H9 (cell line): ENCODE measurements around the gene TRAP1. TPM values are rescaled to one million over a fixed set of nuclear protein-coding genes. Genes with fewer than 3 reads are reported as not detected.

ENCODE experiments used
- DNase-seq: peaks from one replicate; pipeline ENCODE4 v3.0.0-alpha.2; 2017
- H2AFZ ChIP-seq: one replicate; pipeline ENCODE4 v1.6.1; 2013; ENCODE audit warnings: mild to moderate bottlenecking, low read length, control low read depth, moderate library complexity
- H2AK5ac ChIP-seq: 2 replicates; pipeline ENCODE4 v1.6.1; 2013; ENCODE audit warnings: low read length, control low read depth, mixed read lengths; ENCODE audit not compliant: insufficient read length
- H2BK120ac ChIP-seq: one replicate; pipeline ENCODE4 v1.6.1; 2013; ENCODE audit warnings: low read depth, mild to moderate bottlenecking, low read length, control low read depth, inconsistent platforms; ENCODE audit not compliant: poor library complexity, severe bottlenecking
- H2BK12ac ChIP-seq: 2 replicates; pipeline ENCODE4 v1.6.1; 2013; ENCODE audit warnings: low read length, control low read depth, mixed read lengths, low read depth; ENCODE audit not compliant: insufficient read length
- H2BK15ac ChIP-seq: 2 replicates; pipeline ENCODE4 v1.6.1; 2013; ENCODE audit warnings: low read depth, low read length, control low read depth
- H2BK20ac ChIP-seq: one replicate; pipeline ENCODE4 v1.6.1; 2013; ENCODE audit warnings: low read depth, mild to moderate bottlenecking, low read length, control low read depth, inconsistent platforms; ENCODE audit not compliant: poor library complexity, severe bottlenecking
- H2BK5ac ChIP-seq: 2 replicates; pipeline ENCODE4 v1.6.1; 2013; ENCODE audit warnings: low read length, control low read depth, mixed read lengths; ENCODE audit not compliant: insufficient read length
- H3K14ac ChIP-seq: 2 replicates; pipeline ENCODE4 v1.6.1; 2013; ENCODE audit warnings: low read length, control low read depth; ENCODE audit not compliant: insufficient read depth
- H3K18ac ChIP-seq: 2 replicates; pipeline ENCODE4 v1.6.1; 2013; ENCODE audit warnings: low read depth, mild to moderate bottlenecking, mixed read lengths, low read length, control low read depth; ENCODE audit not compliant: insufficient read length
- H3K23ac ChIP-seq: 2 replicates; pipeline ENCODE4 v1.6.1; 2013; ENCODE audit warnings: low read length, control low read depth, mixed read lengths, low read depth; ENCODE audit not compliant: insufficient read length
- H3K23me2 ChIP-seq: 2 replicates; pipeline ENCODE4 v1.6.1; 2013; ENCODE audit warnings: low read depth, mild to moderate bottlenecking, mixed read lengths, low read length, control low read depth; ENCODE audit not compliant: insufficient read length, poor library complexity, severe bottlenecking
- H3K27ac ChIP-seq: 2 replicates; pipeline ENCODE4 v1.5.1; 2013; ENCODE audit warnings: low read length, control low read depth, mixed read lengths, low read depth; ENCODE audit not compliant: insufficient read length
- H3K27me3 ChIP-seq: 2 replicates; pipeline ENCODE4 v1.6.1; 2013; ENCODE audit warnings: low read length, control low read depth, inconsistent platforms; ENCODE audit not compliant: insufficient read depth
- H3K4ac ChIP-seq: 2 replicates; pipeline ENCODE4 v1.6.1; 2013; ENCODE audit warnings: low read depth, mild to moderate bottlenecking, control low read depth, inconsistent platforms, low read length, moderate library complexity
- H3K4me1 ChIP-seq: 2 replicates; pipeline ENCODE4 v1.6.1; 2013; ENCODE audit warnings: low read length, control low read depth, inconsistent platforms; ENCODE audit not compliant: insufficient read depth
- H3K4me2 ChIP-seq: 2 replicates; pipeline ENCODE4 v1.6.1; 2013; ENCODE audit warnings: low read length, control low read depth, mixed read lengths; ENCODE audit not compliant: insufficient read length, insufficient read depth
- H3K56ac ChIP-seq: 2 replicates; pipeline ENCODE4 v1.6.1; 2013; ENCODE audit warnings: low read depth, mild to moderate bottlenecking, mixed read lengths, low read length, control low read depth; ENCODE audit not compliant: insufficient read length
- H3K79me1 ChIP-seq: 2 replicates; pipeline ENCODE4 v1.6.1; 2013; ENCODE audit warnings: low read depth, mild to moderate bottlenecking, moderate library complexity, low read length, control low read depth, inconsistent platforms; ENCODE audit not compliant: insufficient read depth, poor library complexity, severe bottlenecking
- H3K79me2 ChIP-seq: 2 replicates; pipeline ENCODE4 v1.6.1; 2013; ENCODE audit warnings: low read length, control low read depth, inconsistent platforms; ENCODE audit not compliant: insufficient read depth
- H3K9ac ChIP-seq: 2 replicates; pipeline ENCODE4 v1.6.1; 2013; ENCODE audit warnings: low read length, control low read depth, mixed read lengths; ENCODE audit not compliant: insufficient read length; ENCODE audit errors: extremely low read depth
- H3K9me3 ChIP-seq: one replicate; pipeline ENCODE4 v1.6.1; 2013; ENCODE audit warnings: low read depth, low read length, inconsistent platforms; ENCODE audit not compliant: control insufficient read depth
- H3T11ph ChIP-seq: one replicate; pipeline ENCODE4 v1.6.1; 2013; ENCODE audit warnings: mild to moderate bottlenecking, low read length, control low read depth, inconsistent platforms
- H4K20me1 ChIP-seq: one replicate; pipeline ENCODE4 v1.6.1; 2013; ENCODE audit not compliant: control insufficient read depth, insufficient read length, insufficient read depth
- H4K5ac ChIP-seq: 2 replicates; pipeline ENCODE4 v1.6.1; 2013; ENCODE audit warnings: low read depth, mild to moderate bottlenecking, mixed read lengths, low read length, control low read depth; ENCODE audit not compliant: insufficient read length
- H4K8ac ChIP-seq: replicated peaks from 2 replicates; pipeline ENCODE4 v1.6.1; 2013; ENCODE audit warnings: low read length, control low read depth, mixed read lengths, low read depth; ENCODE audit not compliant: insufficient read length
- H4K91ac ChIP-seq: 2 replicates; pipeline ENCODE4 v1.6.1; 2013; ENCODE audit warnings: low read depth, mild to moderate bottlenecking, moderate library complexity, mixed read lengths, low read length, control low read depth; ENCODE audit not compliant: insufficient read length
- H3K27ac Mint-ChIP-seq, 3 experiments: 2 replicates in 2 of 3; 3 replicates in 1 of 3; pipeline ENCODE4 v1.8.0; 2020 to 2021; ENCODE audit warnings: mixed read lengths in 3 of 3, mild to moderate bottlenecking in 1 of 3, moderate library complexity in 1 of 3
- H3K27me3 Mint-ChIP-seq: 2 replicates; pipeline ENCODE4 v1.8.0; 2021; ENCODE audit warnings: low read depth, mild to moderate bottlenecking, moderate library complexity, mixed read lengths
- H3K36me3 Mint-ChIP-seq, 3 experiments: 2 replicates in 2 of 3; 3 replicates in 1 of 3; pipeline ENCODE4 v1.8.0; 2020 to 2021; ENCODE audit warnings: low read depth in 3 of 3, mixed read lengths in 3 of 3; ENCODE audit not compliant: insufficient read depth in 1 of 3
- H3K4me1 Mint-ChIP-seq, 2 experiments: 2 replicates each; pipeline ENCODE4 v1.8.0; 2020; ENCODE audit warnings: mixed read lengths in 2 of 2
- H3K4me3 Mint-ChIP-seq, 2 experiments: 2 replicates in 1 of 2; 3 replicates in 1 of 2; pipeline ENCODE4 v1.8.0; 2020 to 2021; ENCODE audit warnings: mild to moderate bottlenecking in 2 of 2, mixed read lengths in 2 of 2, moderate library complexity in 1 of 2
- H3K9me3 Mint-ChIP-seq, 2 experiments: 2 replicates in 1 of 2; 3 replicates in 1 of 2; pipeline ENCODE4 v1.8.0; 2020; ENCODE audit warnings: mild to moderate bottlenecking in 2 of 2, mixed read lengths in 2 of 2, moderate library complexity in 1 of 2
- WGBS: extraction: QIAGEN DNeasy Blood & Tissue Kit; methylation state at CpG from one replicate; pipeline ENCODE4 v1.1.7; 2013; ENCODE audit warnings: missing lambda C conversion rate, low lambda C conversion rate, mixed read lengths; ENCODE audit not compliant: insufficient read length; ENCODE audit errors: extremely low coverage; 5-methylcytosine and 5-hydroxymethylcytosine counted together
- total RNA-seq: library from RNA; stranded (reverse); gene quantifications from 2 replicates; pipeline ENCODE4 v1.2.1, GENCODE V29; 2021
- TF ChIP-seq, protein P1 (sequence below): fragments of 200-600 bp; sonication (generic); conservative IDR thresholded peaks from 3 replicates; pipeline ENCODE4 v1.8.0; 2021; ENCODE audit warnings: antibody characterized with exemption, mild to moderate bottlenecking

TRAP1 gene
- total RNA-seq, 1 experiment from 2014 or later, result 211 TPM

GRCh38 chr16:3671424-3671823 is 45.9 kb downstream of the TRAP1 start:
- no peaks in the 10 kb centered on the region for H3K27me3 ChIP-seq
- no peak overlapping the region for H2AK5ac ChIP-seq
- H3K79me2 ChIP-seq, result no peaks in the 10 kb centered on the region
- H3T11ph ChIP-seq, result no peak overlapping the region
- no peak overlapping the region for H3K23ac ChIP-seq
- no peak overlapping the region for H2BK5ac ChIP-seq
- no peak overlapping the region for H4K8ac ChIP-seq
- no peaks in the 10 kb centered on the region for H3K9me3 ChIP-seq
- Mint-ChIP-seq H3K4me3 (no peak overlapping the region), H3K36me3 (peaks cover 47 to 80% (median 73%) of the 10 kb centered on the region in 3 experiments), H3K4me1 (no peaks in the 10 kb centered on the region), H3K9me3 (no peaks in the 10 kb centered on the region), H3K27me3 (no peaks in the 10 kb centered on the region; the same call in 1 of the 2 replicates), H3K27ac (no peak overlapping the region)
- no peak for DNase-seq
- H2BK20ac ChIP-seq, result no peak overlapping the region
- no peak overlapping the region for H4K5ac ChIP-seq
- H3K27ac ChIP-seq, result no peak overlapping the region
- H3K56ac ChIP-seq, result no peak overlapping the region
- H3K14ac ChIP-seq, result no peak overlapping the region
- no peak overlapping the region for H3K18ac ChIP-seq
- no peaks in the 10 kb centered on the region for H3K23me2 ChIP-seq
- TF ChIP-seq, protein P1, sequence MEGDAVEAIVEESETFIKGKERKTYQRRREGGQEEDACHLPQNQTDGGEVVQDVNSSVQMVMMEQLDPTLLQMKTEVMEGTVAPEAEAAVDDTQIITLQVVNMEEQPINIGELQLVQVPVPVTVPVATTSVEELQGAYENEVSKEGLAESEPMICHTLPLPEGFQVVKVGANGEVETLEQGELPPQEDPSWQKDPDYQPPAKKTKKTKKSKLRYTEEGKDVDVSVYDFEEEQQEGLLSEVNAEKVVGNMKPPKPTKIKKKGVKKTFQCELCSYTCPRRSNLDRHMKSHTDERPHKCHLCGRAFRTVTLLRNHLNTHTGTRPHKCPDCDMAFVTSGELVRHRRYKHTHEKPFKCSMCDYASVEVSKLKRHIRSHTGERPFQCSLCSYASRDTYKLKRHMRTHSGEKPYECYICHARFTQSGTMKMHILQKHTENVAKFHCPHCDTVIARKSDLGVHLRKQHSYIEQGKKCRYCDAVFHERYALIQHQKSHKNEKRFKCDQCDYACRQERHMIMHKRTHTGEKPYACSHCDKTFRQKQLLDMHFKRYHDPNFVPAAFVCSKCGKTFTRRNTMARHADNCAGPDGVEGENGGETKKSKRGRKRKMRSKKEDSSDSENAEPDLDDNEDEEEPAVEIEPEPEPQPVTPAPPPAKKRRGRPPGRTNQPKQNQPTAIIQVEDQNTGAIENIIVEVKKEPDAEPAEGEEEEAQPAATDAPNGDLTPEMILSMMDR, result no peak
- no peak overlapping the region for H3K4me2 ChIP-seq
- H3K9ac ChIP-seq, result no peak overlapping the region
- H4K20me1 ChIP-seq, result no peaks in the 10 kb centered on the region
- H3K79me1 ChIP-seq, result no peaks in the 10 kb centered on the region
- H2BK15ac ChIP-seq, result no peak overlapping the region
- no peak overlapping the region for H2BK12ac ChIP-seq
- WGBS, result no CpG with 5 or more reads among the region's 11 CpGs
- H2BK120ac ChIP-seq, result no peak overlapping the region
- no peak overlapping the region for H2AFZ ChIP-seq
- H4K91ac ChIP-seq, result no peak overlapping the region
- H3K4ac ChIP-seq, result no peak overlapping the region
- no peaks in the 10 kb centered on the region for H3K4me1 ChIP-seq
